GM06990 (cell line): Measurements from ENCODE around the gene HAO1.

ENCODE experiments used
- DNase-seq: peaks from one replicate; pipeline ENCODE4 v3.0.0-alpha.2; 2011; ENCODE audit not compliant: insufficient read length; ENCODE audit errors: extremely low read depth
- H3K27me3 ChIP-seq: replicated peaks from 2 replicates; pipeline ENCODE4 v1.6.0; 2011; ENCODE audit warnings: low read length; ENCODE audit not compliant: control insufficient read depth, insufficient read depth
- H3K36me3 ChIP-seq: 2 replicates; pipeline ENCODE4 v1.5.1; 2011; ENCODE audit warnings: low read length; ENCODE audit not compliant: control insufficient read depth, insufficient read depth
- H3K4me3 ChIP-seq: replicated peaks from 2 replicates; pipeline ENCODE4 v1.5.1; 2011; ENCODE audit warnings: low read depth, mild to moderate bottlenecking, control low read depth, low read length
- TF ChIP-seq, protein P1 (sequence below): IDR thresholded peaks from 2 replicates; pipeline ENCODE4 v1.5.1; 2011; ENCODE audit warnings: low read length, control low read depth, mild to moderate bottlenecking, inconsistent platforms; ENCODE audit not compliant: insufficient read depth, poor library complexity, severe bottlenecking

HAO1 gene

GRCh38 chr20:7938058-7938457 lies 2.2 kb downstream of the HAO1 start:
- Histone ChIP-seq H3K27me3 (no peaks in the 10 kb centered on the region), H3K4me3 (no peak overlapping the region), H3K36me3 (no peaks in the 10 kb centered on the region)
- no peak for DNase-seq
- TF ChIP-seq, protein P1, sequence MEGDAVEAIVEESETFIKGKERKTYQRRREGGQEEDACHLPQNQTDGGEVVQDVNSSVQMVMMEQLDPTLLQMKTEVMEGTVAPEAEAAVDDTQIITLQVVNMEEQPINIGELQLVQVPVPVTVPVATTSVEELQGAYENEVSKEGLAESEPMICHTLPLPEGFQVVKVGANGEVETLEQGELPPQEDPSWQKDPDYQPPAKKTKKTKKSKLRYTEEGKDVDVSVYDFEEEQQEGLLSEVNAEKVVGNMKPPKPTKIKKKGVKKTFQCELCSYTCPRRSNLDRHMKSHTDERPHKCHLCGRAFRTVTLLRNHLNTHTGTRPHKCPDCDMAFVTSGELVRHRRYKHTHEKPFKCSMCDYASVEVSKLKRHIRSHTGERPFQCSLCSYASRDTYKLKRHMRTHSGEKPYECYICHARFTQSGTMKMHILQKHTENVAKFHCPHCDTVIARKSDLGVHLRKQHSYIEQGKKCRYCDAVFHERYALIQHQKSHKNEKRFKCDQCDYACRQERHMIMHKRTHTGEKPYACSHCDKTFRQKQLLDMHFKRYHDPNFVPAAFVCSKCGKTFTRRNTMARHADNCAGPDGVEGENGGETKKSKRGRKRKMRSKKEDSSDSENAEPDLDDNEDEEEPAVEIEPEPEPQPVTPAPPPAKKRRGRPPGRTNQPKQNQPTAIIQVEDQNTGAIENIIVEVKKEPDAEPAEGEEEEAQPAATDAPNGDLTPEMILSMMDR: no peak

- TF ChIP-seq, protein P1: no peak
- no peaks in the 10 kb centered on the region for H3K27me3 ChIP-seq
- no peaks in the 10 kb centered on the region for H3K36me3 ChIP-seq
- DNase-seq: no peak
- H3K4me3 ChIP-seq: no peak overlapping the region
These were observed 2.9 kb downstream of the HAO1 start for GRCh38 chr20:7937328-7937727.

GRCh38 chr20:7935027-7935551 lies 5.2 kb downstream of the HAO1 start:
- H3K4me3 ChIP-seq: no peak overlapping the region
- TF ChIP-seq, protein P1: no peak
- no peaks in the 10 kb centered on the region for H3K27me3 ChIP-seq
- DNase-seq: peak; percentile 8
- H3K36me3 ChIP-seq: no peaks in the 10 kb centered on the region

- TF ChIP-seq, protein P1: no peak
- Histone ChIP-seq H3K27me3 (no peaks in the 10 kb centered on the region), H3K36me3 (no peaks in the 10 kb centered on the region), H3K4me3 (no peak overlapping the region)
- no peak for DNase-seq
These were observed 6.9 kb downstream of the HAO1 start for GRCh38 chr20:7933346-7933745.

GRCh38 chr20:7930343-7930742 lies 9.9 kb downstream of the HAO1 start:
- no peak for DNase-seq
- Histone ChIP-seq H3K4me3 (no peak overlapping the region), H3K36me3 (no peaks in the 10 kb centered on the region), H3K27me3 (no peaks in the 10 kb centered on the region)
- TF ChIP-seq, protein P1: no peak

DNA sequence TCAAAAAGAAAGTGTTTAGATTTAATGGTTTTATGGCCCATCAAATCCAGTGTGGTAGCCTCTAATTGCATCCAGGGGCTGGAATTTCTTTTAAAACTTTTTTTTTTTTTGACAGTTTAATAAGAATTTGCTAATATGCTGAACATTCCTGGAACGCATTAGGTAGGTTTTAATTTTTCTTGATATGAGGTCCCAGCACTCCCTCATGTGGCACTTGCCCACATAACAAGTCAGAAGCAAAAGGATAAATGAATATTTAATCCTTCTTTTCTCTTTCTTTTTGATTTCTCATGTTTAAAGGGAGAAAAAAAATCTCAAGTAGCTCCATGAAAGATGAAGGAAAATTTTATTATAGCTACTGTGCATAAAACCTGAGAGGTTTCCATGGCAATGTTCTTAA lies 13.5 kb downstream of the HAO1 start:
- no peaks in the 10 kb centered on the region for H3K27me3 ChIP-seq
- no peaks in the 10 kb centered on the region for H3K36me3 ChIP-seq
- no peak overlapping the region for H3K4me3 ChIP-seq
- TF ChIP-seq, protein P1: peak; percentile 35
- DNase-seq: no peak
